Limb (tissue), 2 donors: Measurements from ENCODE around the gene CFAP299.
"Not testable (repeated sequence)": the region's sequence is repeated elsewhere in the genome, so short reads cannot be mapped to it uniquely, and the experiment has no call there.

Source experiments
- DNase-seq, 2 donors: peaks; one replicate each; pipeline ENCODE4 v3.0.0-alpha.2; 2016; ENCODE audit errors: extremely low spot score in 2 of 2

Gene CFAP299

DNA sequence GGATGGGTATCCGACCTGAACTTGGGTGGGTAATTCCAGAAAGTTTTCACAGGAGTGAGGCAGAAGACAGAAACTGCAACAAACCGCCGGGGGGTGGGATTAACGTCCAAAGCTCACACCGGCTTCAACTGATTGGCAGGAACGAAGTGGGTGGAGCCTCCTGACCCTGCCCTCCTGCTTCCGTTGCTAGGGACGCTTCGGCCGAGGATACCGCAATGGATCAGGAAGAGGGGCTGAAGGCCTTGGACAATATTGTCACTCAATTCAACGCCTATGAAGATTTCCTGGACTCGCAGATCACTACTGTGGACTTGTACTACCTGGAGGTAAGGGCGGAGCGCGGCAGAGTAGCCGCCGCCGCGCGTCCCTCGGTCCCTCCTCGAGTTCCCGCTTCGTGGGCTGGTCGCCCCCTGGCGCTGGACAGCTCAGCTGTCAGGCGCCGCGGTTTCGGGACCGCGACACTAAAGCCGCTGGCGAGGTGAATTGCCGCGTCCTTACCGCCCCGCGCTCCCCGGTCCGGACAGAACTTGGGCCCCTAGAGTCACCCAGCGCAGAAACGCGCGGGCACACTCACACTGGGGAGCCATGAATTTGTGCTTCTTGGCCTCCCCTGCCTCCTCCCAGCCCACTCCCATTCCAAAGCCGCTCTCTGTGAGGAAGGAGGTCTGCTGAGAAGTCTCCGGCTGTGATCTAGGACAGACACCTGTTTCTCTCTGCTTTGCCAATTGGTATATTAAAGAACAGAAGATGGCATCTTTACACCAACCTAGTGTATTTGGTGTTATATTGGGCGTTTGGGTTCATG is at the start of gene CFAP299:
Gene CFAP299, plus strand, starts transcription at position 177 of the 805 bp plus-strand sequence.
- DNase-seq: peak; percentile 89 to 94

DNA sequence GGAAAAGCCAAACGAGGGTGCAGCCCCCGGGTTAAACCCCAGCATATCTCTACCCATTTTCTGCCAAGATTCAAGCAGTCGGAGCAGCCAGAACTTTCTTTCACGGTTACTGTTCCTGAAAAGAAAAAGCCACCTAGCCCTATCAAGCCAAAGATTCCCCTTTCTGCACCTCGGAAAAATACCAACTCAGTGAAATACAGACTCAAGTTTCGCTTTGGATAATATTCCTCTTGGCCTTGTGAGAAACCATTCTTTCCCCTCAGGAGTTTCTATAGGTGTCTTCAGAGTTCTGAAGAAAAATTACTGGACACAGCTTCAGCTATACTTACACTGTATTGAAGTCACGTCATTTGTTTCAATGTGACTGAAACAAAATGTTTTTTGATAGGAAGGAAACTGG is 49.1 kb upstream of the CFAP299 start:
- no peak for DNase-seq

DNA sequence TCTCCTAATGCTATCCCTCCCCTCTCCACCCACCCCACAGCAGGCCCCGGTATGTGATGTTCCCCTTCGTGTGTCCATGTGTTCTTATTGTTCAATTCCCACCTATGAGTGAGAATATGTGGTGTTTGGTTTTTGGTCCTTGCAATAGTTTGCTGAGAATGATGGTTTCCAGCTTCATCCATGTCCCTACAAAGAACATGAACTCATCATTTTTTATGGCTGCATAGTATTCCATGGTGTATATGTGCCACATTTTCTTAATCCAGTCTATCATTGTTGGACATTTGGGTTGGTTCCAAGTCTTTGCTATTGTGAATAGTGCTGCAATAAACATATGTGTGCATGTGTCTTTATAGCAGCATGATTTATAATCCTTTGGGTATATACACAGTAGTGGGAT is 44.9 kb upstream of the CFAP299 start:
- not testable (repeated sequence) for DNase-seq

DNA sequence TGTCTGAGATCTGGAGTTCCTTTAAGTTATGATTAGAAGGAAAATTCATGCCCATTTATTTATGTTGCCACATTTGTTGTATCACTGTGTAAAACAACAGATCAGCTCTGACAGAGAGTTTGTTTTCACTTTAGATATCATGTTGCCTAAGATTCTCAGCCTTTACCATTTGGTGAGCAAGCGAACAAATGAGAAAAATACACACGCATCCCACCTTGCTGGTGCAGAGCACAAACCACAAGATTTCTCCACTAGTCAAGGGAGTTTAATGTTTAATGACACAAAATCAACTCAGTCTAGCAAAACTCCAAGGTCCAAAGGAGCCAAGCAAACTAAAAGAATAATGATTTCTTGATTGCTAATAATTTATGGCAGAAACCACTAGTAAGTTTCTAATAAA is 41.3 kb upstream of the CFAP299 start:
- no peak for DNase-seq

DNA sequence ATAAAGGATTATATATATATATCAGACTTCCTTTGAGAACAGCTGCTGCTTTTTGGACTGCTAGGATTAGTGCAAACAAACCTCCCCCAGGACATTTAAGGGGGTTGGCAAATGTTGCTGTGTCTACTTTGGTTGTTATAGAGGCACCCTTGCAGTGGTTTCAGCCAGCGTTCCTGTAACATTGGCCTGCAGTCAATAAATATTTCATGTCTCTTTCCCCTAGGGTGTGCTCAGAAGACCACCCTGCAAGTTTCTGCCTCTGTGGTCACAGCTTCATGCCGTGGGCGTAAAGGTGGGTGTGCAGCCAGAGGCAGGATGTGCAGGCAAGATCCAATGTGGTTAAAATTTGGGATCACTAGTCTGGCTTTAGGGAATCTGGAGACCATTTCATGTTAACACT is 40.2 kb upstream of the CFAP299 start:
- DNase-seq: no peak

DNA sequence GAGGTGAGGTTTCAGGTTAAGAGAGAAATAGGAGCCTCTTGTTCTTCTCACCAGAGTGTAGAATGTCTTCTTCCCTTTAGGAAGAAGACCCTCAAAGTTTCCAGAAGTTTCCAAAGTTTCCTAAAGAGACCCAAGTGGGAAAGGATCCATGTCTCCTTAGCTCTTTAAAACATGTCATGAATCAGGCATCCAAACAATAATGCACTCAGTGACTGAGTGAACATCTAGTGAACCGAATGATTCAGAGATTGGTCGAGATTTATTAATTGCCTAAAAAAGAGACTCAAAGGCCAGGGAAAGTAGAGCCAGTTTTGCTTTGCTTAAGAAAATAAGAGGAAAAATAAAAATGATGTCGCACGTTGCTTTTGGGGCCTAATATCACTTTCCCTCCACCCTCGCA is 39.7 kb upstream of the CFAP299 start:
- no peak for DNase-seq

DNA sequence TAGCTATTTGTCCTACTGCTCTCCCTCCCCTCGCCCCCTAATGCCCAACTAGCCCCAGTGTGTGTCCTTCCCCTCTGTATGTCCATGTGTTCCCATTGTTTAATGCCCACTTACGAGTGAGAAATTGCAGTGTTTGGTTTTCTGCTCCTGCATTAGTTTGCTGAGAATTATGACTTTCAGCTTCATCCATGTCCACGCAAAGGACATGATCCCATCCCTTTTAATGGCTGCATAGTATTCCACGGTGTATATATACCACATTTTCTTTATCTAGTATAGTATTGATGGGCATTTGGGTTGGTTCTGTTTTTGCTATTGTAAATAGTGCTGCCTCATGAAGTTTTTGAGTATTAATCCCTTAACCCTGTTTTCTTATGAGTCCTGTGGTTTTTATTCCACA is 33.6 kb upstream of the CFAP299 start:
- no peak for DNase-seq

DNA sequence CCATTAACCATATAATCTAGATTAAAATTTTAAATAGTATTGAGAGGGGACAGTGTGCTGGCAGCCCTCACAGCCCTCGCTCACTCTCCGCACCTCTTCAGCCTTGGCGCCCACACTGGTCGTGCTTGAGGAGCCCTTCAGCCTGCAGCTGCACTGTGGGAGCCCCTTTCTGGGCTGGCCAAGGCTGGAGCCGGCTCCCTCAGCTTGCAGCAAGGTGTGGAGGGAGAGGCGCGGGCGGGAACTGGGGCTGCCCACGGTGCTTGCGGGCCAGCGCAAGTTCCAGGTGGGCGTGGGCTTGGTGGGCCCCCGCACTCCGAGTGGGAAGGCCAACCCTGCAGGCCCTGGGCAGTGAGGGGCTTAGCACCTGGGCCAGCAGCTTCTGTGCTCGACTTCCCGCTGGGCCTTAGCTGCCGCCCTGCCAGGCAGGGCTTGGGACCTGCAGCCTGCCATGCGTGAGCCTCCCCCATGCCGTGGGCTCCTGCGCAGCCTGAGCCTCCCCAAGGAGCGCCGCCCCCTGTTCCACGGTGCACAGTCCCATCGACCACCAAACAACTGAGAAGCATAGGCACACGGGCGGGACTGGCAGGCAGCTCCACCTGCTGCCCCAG is 32.8 kb upstream of the CFAP299 start:
- DNase-seq: no peak

DNA sequence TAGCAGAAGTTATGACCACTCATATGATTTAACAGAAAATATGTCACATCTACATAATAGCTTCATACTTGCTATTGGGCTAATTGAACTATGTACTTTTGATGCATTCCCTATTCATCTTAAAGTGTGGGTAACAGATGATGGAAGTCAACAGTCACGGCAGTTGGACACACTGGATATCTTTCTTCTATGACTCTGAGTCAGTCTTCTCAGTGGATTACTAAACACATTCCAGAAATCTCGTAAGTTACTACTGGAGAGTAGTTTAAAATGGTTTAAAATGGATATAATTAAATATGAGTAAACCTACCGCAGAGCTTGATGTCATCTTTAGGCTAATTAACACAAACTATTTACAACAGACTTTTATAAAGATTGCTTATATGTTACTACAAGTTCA is 30.1 kb upstream of the CFAP299 start:
- DNase-seq: no peak

DNA sequence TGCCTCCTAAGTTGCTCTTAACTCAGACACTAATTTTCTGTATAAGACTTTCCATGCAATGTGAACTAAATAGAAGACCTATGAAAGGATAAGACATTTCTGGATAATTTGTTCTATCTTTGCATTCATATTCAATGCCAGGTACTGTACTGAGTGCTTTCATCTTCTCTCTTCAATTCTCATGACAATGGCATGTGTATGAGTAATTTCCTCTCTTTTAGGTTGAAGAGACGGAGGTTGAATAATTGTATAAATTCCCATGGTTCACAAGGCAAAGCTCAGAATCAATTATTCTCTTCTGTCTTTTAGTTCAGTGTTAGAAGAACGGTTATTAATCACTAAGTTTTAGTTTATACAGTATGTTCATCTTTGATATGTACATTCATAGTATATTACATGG is 29.3 kb upstream of the CFAP299 start:
- DNase-seq: no peak

DNA sequence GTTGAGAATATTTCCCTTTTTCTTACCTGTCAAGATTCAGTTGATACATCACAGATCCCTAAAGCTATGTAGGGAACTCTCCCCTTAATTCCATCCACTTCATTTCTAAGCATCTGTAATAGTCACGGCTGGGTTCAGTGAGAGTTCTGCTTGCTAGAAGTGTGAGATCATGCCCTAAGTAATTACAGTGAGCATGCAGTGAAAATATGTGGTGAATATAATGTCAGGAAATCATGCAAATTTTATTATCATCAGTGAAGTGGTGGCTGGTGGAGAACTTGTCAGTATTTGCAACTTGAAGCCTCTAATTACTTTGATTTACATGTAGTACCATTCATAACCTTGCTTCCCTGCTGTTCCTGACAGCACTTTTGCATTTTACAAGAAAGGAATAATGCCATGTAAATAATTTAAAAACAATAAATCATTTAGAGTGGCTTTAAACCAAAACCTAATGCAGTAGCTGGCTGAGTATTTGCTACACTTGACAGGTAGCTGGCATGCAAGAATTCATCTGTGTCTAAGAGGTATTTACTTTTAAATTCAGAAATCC is 28.3 kb upstream of the CFAP299 start:
- no peak for DNase-seq

DNA sequence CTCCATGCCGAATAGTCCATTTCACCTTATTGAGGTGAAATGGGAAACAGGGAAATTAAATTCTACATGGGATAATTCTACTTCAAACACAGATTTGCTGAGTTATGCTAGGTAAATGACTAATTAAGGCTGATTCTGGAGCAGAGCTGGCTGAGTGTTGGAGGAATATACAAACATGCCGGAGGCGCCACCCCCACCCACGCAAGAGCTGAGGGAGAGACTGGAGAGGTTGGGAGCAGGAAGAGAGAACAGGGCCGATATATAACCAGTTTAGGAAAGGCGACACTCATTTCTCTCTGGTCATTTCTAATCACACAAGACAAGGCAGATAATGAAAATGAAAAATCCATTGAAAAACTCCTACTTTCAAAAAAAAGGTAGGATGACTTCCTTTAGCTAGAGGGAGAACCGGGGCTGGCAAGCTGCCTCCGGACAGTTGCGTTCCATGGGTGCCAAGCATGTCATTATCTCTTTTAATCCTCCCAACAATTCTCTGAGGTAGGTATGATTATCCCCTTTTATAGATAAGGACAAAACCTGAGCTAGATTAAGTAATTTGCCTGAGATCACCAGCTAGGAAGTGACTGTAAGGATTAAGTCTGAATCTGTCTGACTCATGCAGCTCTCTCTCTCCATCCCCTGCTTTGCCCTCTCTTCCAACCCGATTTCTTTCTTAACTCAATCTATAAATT is 27.6 kb upstream of the CFAP299 start:
- DNase-seq: no peak

DNA sequence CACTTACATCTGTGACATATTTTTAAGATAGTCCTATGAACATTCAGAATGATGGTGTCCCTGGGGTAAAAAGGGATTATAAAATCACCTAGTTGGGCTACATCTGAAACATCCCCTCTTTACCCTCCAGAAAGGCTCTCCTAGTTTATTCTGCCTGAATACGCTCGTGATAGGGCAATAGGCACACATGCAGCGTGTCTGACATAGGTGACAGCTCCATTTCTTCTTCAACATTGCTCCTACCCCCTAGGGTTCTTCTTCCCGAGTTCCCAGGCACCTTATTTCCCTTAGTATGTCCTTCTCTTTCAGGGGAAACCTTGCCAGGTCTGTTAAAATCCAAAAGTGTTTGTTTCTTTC is 27.1 kb upstream of the CFAP299 start:
- DNase-seq: no peak

DNA sequence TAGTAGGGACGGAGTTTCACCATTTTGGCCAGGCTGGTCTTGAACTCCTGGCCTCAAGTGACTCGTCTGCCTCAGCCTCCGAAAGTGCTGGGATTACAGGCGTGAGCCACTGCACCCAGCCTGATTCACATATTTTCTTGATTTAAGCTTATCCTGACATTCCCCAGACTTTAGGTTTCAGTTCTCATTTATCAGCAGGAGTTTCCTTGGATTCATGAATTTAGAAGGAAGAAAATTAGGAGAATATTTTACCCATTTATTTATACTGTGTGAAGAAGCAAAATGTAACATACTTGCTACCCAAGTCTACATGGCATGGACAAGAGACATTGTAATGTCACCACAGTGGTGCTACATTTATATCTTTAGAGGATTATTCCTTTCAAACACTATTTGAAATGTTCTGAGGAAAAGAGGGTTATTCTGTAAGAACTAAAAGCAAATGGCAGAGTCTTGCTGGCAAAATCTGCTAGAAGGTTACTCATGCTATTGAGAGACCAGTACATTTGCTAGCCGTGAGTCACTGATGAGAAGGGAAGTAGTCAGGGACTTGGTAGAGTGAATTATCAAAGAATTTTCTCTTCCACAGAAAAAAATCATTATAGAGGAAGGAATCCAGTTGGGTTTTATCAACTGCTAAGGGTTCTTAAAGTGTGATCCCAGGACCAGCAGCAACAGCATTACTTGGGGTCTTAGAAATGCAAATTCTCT is 26.1 kb upstream of the CFAP299 start:
- DNase-seq: no peak

DNA sequence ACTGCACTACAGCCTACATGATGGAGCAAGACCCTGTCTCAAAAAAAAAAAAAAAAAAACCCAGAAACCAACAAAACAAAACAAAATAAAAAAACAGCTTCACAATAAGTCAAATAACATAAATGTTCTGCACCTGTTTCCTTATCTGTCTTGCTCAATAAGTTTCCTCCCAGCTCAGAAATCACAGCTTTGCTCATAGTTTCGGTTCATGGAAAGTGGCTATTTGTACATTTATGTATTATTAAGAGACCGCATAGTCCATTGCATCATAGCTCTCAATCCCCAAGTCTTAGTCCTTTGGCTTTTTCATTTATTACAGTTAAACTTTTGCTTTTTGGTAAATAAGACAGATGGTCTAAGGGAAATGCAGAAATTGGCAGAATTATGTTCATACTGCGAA is 24.4 kb upstream of the CFAP299 start:
- no peak for DNase-seq

DNA sequence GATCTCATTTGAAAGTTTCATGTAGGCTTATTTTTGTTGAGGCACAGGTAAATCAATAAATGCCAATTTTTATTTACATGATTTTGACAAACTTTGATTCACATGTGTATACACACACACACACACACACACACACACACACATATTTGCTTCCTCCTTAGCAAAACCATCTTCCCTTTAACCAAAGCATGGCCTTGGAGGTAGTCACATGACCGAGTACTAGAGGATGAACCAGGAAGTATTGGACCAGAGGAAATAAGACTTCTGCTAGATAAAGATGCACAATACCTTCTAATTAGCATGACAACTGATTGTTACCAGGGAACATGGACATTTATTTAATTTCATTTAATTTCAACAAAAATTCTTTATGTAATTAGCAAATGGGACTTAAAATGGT is 23.4 kb upstream of the CFAP299 start:
- DNase-seq: no peak

DNA sequence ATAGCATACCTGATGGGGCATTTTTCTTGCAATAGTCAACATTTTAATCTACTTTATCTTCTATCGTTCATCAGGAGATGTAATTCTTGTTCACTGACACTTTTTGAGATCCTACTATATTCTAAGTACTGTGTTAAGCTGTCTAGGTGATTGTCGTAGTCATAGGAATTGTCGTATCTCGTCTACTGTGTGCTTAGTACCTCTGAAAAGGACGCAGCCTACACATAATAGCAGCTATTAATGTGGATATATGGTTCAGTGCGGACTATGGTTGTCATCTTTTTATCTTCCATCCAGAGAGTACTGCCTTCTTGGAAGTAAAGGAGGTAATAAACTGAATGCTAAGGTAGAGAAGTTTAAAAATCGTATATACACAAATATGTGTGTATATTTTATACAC is 21.9 kb upstream of the CFAP299 start:
- no peak for DNase-seq

DNA sequence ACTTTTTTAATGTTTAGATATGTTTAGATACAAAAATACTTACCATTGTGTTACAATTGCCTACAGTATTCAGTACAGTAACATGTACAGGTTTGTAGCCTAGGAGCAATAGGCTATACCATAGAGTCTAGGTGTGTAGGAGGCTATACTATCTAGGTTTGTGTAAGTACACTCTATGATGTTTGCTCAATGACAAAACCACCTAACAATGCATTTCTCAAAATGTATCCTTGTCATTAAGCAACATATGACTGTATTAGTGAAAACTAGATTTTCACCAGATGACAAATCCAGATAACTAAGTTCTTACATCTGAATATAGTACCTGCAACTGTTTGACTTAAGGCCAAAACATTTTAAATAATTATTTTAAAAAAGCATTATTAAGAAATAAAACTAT is 19.7 kb upstream of the CFAP299 start:
- not testable (repeated sequence) for DNase-seq

DNA sequence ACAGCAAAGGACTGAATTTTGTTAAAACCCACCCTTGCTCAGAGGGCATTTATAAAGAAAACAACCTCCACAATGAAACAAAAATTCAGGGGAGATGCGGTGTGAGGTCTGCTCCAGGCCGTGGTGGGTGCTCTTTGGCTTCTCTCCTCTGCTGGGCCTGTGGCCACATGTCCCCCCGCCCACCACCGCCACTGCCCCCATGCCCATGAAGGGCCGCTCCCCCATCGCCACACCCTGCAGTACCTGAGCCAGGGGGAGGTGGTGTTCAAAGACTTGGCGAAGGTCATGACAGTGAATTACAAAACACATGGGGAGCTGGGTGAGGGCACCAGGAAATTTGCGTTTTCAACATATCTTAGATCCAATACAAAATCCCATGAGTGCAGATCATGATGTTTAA is 14.2 kb upstream of the CFAP299 start:
- no peak for DNase-seq

DNA sequence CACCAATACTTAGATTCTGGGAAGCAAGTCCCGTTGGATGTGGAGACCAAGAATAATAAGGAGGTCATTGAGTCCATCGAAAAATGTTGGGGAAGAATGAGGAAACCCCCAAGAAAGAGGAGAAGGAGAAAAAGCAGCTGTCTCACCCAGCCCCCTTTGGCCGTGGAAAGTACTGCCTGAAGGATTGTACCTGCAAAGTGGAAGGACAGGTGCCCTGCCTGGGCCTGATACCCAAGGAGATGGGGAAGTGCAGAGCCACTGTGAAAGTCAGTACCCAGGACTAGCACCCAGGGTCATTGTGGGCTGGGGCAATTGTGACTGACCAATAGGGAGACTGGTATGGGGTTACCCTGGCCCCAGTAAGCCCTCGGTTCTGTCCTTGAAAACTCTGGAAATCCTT is 13.8 kb upstream of the CFAP299 start:
- no peak for DNase-seq

DNA sequence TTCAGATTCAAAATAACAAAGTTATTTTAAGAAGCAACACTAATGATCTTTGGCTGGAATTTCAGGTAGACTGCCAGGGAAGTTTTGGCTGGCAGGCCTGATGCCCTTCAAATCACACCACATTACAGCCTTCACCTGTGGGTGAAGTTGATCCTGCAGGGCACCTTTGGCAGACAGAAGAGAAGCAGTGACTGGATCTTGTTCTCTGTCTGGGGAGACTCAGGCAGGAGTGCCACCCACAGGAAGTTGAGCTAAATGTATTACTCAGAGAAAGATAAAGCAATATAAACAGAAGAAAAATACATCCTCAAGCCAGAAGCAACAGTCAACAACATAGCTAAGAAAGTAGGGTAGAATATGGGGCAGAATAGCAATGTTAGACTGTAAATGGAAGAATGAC is 12.8 kb upstream of the CFAP299 start:
- no peak for DNase-seq

DNA sequence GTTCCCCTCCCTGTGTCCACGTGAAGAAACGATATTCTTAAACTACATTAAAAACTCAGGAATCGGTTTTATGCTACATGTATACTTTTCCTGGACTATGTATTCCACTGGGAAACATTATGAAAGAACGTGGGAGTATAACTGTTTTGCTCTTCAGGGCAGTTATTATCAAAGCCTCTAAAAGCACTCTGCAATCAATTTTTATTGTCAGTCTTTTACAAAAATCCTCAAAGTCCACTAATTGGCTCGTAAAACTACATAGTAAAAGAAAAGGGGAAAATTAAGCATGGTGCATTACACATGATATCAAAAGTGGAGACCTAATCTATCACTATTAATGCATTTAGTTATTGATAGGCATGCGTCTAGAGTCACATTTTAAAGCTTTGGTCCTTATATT is 11.4 kb upstream of the CFAP299 start:
- DNase-seq: no peak
